HL-60 (cell line): ENCODE results near the gene PDCD6IP.
"Not testable (repeated sequence)": the region's sequence is repeated elsewhere in the genome, so short reads cannot be mapped to it uniquely, and the experiment has no call there.

Source experiments
- DNase-seq, 2 experiments: peaks; one replicate each; pipeline ENCODE4 v3.0.0-alpha.2; 2010 to 2020; ENCODE audit warnings: low read depth in 1 of 2, low spot score in 1 of 2
- H3K27ac ChIP-seq: fragments of 250-450 bp; sonication (Bioruptor Pico); replicated peaks from 2 replicates; pipeline ENCODE4 v1.5.1; 2020; ENCODE audit warnings: mild to moderate bottlenecking, moderate library complexity
- H3K27me3 ChIP-seq: fragments of 250-450 bp; sonication (Bioruptor Pico); 2 replicates; pipeline ENCODE4 v1.5.1; 2021; ENCODE audit warnings: mild to moderate bottlenecking, moderate library complexity; ENCODE audit not compliant: insufficient read depth, poor library complexity, severe bottlenecking
- H3K4me3 ChIP-seq: replicated peaks from 2 replicates; pipeline ENCODE4 v1.5.1; 2011; ENCODE audit warnings: mild to moderate bottlenecking, control low read depth, low read length; ENCODE audit not compliant: insufficient read depth
- GABPA ChIP-seq: IDR thresholded peaks from 2 replicates; pipeline ENCODE4 v1.6.1; 2012; ENCODE audit warnings: low read depth
- POLR2AphosphoS5 ChIP-seq: IDR thresholded peaks from 2 replicates; pipeline ENCODE4 v1.6.1; 2012; ENCODE audit warnings: low read depth
- SPI1 ChIP-seq: IDR thresholded peaks from 2 replicates; pipeline ENCODE4 v1.6.1; 2012; ENCODE audit warnings: low read depth, mild to moderate bottlenecking, borderline replicate concordance
- TF ChIP-seq, protein P1 (sequence below): IDR thresholded peaks from 2 replicates; pipeline ENCODE4 v1.6.1; 2012; ENCODE audit warnings: low read depth; ENCODE audit not compliant: insufficient replicate concordance
- TF ChIP-seq, protein P2 (sequence below): IDR thresholded peaks from one replicate; pipeline ENCODE4 v1.5.1; 2011; ENCODE audit warnings: low read length, control low read depth, inconsistent platforms; ENCODE audit not compliant: insufficient read depth

Gene PDCD6IP

DNA sequence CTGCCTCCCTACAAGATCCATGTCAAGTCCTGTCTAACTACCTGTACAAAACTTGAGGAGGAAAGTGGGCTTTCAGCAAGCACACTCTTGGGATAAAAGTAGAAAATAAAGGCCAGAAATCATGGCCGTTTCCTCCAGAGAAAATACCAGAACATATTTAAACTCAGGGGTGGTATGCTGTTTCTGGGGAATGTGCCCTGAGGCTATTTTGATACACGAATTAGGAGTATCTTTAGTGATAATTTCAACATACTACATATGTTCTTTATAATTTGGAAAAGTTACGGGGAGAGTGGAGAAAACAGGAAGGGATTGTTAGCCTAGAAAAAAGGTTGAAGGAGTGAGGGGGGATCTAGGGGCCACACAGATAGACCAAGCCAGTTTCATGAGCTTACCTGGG is 18.7 kb upstream of the PDCD6IP start:
- H3K27me3 ChIP-seq: no peaks in the 10 kb centered on the region

DNA sequence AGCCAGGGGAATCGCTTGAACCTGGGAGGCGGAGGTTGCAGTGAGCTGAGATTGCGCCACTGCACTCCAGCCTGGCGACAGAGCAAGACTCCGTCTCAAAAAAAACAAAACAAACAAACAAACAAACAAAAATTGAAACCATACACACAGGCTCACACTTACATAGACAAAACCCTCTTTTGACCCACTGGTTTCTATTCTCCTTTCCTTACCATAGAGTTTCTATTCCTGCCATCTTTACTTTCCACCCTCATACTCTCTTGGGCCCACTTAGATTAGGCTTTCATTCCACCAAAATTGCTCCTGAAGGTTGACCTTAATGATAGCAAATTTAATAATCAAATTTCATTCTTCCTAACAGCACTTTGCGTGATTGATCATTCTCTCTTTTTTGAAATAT is 17.0 kb upstream of the PDCD6IP start:
- not testable (repeated sequence) for DNase-seq, H3K27ac ChIP-seq, H3K4me3 ChIP-seq, H3K27me3 ChIP-seq

More for the DNA sequence above, 18.7 kb upstream of the PDCD6IP start:
- Histone ChIP-seq H3K4me3 (no peak overlapping the region), H3K27ac (no peak overlapping the region)
- DNase-seq: no peak
- TF ChIP-seq, protein P1, sequence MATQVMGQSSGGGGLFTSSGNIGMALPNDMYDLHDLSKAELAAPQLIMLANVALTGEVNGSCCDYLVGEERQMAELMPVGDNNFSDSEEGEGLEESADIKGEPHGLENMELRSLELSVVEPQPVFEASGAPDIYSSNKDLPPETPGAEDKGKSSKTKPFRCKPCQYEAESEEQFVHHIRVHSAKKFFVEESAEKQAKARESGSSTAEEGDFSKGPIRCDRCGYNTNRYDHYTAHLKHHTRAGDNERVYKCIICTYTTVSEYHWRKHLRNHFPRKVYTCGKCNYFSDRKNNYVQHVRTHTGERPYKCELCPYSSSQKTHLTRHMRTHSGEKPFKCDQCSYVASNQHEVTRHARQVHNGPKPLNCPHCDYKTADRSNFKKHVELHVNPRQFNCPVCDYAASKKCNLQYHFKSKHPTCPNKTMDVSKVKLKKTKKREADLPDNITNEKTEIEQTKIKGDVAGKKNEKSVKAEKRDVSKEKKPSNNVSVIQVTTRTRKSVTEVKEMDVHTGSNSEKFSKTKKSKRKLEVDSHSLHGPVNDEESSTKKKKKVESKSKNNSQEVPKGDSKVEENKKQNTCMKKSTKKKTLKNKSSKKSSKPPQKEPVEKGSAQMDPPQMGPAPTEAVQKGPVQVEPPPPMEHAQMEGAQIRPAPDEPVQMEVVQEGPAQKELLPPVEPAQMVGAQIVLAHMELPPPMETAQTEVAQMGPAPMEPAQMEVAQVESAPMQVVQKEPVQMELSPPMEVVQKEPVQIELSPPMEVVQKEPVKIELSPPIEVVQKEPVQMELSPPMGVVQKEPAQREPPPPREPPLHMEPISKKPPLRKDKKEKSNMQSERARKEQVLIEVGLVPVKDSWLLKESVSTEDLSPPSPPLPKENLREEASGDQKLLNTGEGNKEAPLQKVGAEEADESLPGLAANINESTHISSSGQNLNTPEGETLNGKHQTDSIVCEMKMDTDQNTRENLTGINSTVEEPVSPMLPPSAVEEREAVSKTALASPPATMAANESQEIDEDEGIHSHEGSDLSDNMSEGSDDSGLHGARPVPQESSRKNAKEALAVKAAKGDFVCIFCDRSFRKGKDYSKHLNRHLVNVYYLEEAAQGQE: no peak
- no peak for TF ChIP-seq GABPA
- TF ChIP-seq POLR2AphosphoS5: no peak
- TF ChIP-seq, protein P2, sequence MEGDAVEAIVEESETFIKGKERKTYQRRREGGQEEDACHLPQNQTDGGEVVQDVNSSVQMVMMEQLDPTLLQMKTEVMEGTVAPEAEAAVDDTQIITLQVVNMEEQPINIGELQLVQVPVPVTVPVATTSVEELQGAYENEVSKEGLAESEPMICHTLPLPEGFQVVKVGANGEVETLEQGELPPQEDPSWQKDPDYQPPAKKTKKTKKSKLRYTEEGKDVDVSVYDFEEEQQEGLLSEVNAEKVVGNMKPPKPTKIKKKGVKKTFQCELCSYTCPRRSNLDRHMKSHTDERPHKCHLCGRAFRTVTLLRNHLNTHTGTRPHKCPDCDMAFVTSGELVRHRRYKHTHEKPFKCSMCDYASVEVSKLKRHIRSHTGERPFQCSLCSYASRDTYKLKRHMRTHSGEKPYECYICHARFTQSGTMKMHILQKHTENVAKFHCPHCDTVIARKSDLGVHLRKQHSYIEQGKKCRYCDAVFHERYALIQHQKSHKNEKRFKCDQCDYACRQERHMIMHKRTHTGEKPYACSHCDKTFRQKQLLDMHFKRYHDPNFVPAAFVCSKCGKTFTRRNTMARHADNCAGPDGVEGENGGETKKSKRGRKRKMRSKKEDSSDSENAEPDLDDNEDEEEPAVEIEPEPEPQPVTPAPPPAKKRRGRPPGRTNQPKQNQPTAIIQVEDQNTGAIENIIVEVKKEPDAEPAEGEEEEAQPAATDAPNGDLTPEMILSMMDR: no peak
- TF ChIP-seq SPI1: no peak

DNA sequence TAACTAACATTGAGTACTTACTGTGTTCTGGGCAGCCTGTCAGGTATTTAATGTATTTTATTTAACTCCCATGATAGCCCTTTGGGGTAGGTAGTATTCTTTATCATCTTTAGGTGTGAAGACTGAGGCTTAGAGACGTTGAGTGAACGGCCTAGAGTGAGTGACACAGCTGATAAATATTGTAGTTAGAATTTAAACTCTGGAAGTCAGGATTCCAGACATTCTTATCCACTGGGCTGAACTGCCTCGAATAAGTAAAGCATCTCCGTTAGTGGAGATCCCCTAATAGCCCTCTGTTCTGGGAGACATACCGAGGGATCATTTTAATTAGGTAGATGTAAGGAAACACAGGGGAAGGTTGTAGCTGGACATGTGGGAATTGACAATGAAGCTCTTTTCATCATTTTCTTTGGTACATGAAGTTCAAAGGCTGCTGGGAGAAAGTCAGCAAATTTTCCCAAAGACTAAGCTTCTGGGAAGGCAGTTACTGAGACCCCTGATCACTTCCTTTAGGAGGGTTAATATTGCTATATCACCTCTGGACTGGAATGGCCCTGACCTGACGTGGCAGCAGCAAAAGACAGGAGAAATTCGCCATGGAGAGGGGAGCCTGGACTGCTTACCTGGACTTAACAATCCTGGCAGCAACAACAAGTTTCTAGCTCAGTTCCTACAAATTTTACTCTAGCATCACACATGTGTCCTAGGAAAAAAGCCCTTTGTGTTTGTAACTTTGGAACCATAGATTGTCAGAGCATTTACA is 11.7 kb upstream of the PDCD6IP start:
- no peak overlapping the region for H3K27ac ChIP-seq
- no peaks in the 10 kb centered on the region for H3K27me3 ChIP-seq
- no peak for TF ChIP-seq POLR2AphosphoS5
- no peak for DNase-seq
- H3K4me3 ChIP-seq: no peak overlapping the region

DNA sequence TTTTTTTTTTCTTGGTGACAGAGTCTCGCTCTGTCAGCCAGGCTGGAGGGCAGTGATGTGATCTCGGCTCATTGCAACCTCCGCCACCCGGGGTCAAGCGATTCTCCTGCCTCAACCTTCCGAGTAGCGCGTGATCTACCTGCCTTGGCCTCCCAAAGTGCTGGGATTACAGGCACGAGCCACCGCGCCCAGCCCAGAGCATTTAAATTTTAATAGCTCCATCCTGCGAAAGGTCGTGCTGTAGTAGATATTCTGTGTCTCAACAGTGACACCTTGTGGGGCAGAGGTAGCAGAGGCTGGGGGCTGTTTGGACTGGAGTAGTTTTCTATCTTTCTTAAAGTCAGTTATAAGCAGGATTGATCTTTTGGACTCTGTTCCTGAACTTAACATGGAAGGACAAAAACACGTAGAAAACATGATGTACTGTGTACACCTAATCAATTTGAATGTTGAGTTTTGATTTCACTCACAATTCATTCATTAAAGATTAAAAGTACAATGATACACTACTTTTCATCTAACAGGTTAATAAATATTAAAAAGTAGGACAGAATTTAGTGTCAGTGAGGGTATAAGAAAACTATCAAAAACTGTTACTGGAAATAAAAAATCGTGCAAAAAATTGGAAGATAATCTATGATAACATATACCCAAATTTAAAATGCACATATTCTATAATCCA is 11.0 kb upstream of the PDCD6IP start:
- Histone ChIP-seq H3K4me3 (no peak overlapping the region), H3K27me3 (no peaks in the 10 kb centered on the region), H3K27ac (no peak overlapping the region)
- peak; percentile 28 to 67 for DNase-seq
- TF ChIP-seq, protein P2: peak; percentile 70
- no peak for TF ChIP-seq POLR2AphosphoS5

DNA sequence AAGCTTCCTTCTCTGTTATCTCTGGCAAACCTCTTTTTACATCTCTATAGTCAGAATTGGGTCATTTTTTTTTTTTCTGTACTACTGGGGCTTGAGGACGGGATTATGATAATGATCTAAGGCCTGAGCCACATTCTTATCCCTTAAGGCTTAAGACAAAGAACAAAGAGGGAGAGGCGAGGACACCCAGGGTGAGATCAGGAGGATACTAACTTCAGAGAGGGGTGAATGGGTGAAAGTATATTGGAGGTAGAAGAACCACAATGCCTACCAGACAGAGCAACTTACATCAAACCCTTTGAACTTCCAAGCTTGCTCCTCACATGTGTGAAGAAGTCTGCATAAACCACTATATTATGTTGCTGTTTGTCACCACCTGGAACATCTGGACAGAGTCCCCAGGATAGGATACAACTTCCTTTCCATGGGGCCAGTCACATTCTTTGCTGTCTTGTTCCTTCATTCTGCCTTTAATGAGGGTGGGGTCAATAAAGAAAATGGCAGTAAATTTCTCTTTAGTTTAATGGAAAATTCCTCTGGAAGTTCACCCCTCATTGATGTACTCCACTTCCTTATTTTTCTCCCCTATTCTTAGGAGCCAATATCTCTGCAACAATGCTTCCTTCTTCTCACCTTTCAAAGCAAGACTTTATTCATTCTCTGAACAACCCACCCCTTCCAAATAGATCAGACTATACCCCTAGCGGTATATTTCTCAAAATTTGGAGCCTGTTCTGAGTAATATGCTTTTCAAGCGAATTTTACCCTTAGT is 9.1 kb upstream of the PDCD6IP start:
- DNase-seq: no peak
- TF ChIP-seq SPI1 (peak; percentile 80), GABPA (no peak)

DNA sequence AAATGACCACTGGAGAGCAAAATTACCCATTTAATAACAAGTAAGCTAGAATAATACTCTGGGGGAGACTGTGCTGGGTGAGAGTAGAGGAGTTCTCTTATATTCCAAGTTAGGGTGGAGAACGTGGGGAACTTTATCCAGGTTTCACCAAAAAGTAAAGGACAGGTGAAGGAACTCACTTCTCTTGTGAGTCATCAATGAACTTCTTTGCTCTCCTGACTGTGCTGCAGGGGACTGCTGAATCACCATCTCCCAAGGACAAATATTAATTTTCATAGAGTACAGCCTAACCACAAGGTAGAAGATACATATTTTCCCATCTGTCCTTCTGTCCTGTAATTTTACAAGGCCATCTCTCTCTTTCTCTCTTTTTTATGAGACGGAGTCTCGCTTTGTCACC is 8.3 kb upstream of the PDCD6IP start:
- Histone ChIP-seq H3K4me3 (no peak overlapping the region), H3K27ac (no peak overlapping the region), H3K27me3 (no peaks in the 10 kb centered on the region)
- TF ChIP-seq, protein P1: no peak
- TF ChIP-seq POLR2AphosphoS5 (no peak), SPI1 (no peak), GABPA (no peak)
- TF ChIP-seq, protein P2: no peak
- DNase-seq: no peak

More for the DNA sequence above, 9.1 kb upstream of the PDCD6IP start:
- no peaks in the 10 kb centered on the region for H3K27me3 ChIP-seq
- H3K4me3 ChIP-seq: no peak overlapping the region
- no peak overlapping the region for H3K27ac ChIP-seq
